NCI-H526 treated with DMSO at 0.1 percent for 48 hours (cell line): ENCODE data around the gene TAF9B.
A peak's percentile ranks its signal among the peaks of the same experiment; 100 is the strongest.
"Not testable (repeated sequence)": the region's sequence is repeated elsewhere in the genome, so short reads cannot be mapped to it uniquely, and the experiment has no call there.

Experiments used
- DNase-seq: peaks from one replicate; lab custom pipeline; 2025; lab: John Stamatoyannopoulos, UW

TAF9B gene

GRCh38 chrX:78116365-78116764, 23.1 kb downstream of the TAF9B start:
- no peak for DNase-seq

GRCh38 chrX:78111140-78111931, 28.1 kb downstream of the TAF9B start:
- no peak for DNase-seq

DNA sequence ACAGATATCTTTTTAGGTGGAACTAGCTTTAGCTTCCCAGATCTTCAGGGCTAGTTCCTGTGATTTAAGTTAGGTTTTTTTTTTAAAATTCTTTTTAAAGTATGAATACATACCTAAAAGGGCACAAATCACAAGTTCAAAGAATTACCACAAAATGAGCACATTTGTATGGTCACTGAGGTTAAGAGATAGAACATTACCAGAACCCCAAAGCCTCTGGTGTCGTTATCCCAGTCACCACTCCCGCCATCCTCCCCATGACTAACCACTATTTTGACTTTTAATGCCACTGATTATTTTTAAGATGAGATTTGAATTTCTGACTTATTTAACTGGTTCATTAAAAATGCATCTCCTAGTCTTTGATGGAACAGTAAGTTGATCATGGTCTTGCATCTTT, 30.0 kb downstream of the TAF9B start:
- DNase-seq: no peak

GRCh38 chrX:78106651-78106986, 32.8 kb downstream of the TAF9B start:
- DNase-seq: no peak

GRCh38 chrX:78105944-78106650, 33.4 kb downstream of the TAF9B start:
- no peak for DNase-seq

GRCh38 chrX:78104447-78105176, 34.8 kb downstream of the TAF9B start:
- DNase-seq: peak; percentile 48

DNA sequence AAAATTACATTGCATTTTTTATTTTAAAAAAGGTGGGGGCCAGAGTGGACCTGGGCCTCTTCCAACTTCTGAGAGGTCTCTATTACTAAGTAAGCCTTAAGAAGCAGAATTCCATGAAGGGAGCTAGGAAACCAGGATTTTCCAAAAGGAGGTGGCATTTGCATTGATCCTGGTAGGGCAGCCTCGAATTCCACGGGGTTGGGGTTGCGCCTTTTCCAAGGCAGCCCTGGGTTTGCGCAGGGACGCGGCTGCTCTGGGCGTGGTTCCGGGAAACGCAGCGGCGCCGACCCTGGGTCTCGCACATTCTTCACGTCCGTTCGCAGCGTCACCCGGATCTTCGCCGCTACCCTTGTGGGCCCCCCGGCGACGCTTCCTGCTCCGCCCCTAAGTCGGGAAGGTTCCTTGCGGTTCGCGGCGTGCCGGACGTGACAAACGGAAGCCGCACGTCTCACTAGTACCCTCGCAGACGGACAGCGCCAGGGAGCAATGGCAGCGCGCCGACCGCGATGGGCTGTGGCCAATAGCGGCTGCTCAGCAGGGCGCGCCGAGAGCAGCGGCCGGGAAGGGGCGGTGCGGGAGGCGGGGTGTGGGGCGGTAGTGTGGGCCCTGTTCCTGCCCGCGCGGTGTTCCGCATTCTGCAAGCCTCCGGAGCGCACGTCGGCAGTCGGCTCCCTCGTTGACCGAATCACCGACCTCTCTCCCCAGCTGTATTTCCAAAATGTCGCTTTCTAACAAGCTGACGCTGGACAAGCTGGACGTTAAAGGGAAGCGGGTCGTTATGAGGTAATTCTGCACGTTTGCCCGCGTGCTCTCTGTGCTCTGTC, 35.6 kb downstream of the TAF9B start, which contains the start of gene PGK1:
Gene PGK1 (plus strand): TSS at position 626 of the 824 bp plus-strand sequence. CDS start 93 bp downstream, at position 719.
- DNase-seq: peak; percentile 84

DNA sequence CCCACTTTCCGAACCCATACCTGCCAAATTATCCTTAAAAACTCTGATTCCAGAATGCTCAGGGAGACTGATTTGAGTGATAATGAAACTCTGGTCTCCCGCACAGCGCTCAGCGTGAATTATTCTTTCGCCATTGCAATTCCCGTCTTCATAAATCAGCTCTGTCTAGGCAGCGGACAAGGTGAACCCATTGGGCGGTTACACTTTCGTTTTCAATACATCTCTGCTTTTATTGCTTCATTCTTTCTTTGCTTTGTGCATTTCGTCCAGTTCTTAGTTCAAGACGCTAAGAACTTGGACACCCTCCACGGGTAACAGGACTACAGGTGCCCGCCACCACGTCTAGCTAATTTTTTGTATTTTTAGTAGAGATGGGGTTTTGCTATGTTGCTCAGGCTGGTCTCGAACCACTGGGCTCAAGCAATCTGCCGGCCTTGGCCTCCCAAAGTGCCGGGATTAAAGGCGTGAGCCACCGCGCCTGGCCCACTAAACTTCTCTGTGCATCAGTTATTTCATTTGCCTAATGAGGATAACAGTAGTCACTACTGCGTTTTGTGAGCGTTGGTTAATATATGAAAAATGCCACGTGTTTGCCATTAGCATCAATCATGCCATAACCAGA, 36.3 kb downstream of the TAF9B start:
- DNase-seq: no peak

- DNase-seq: no peak
Observed at GRCh38 chrX:78102091-78102490, 37.4 kb downstream of the TAF9B start.

DNA sequence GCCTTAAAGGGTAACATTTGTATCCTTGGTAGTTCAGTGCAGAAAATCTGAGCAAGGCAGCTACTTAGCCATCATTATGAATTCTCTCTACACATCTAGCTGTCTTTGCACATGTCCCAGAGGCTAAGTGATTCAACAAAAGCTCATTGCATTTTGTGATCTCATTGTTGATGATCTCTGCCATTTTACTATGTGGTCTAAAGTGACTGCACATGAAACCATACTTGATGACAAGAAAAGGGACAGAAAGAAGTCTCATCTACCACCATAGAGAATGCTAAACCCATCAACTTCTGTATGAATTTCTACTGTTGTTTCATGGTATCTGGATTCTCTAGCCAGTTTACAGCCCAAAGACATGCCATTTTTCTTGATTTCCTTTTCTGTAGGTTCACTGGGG, 41.3 kb downstream of the TAF9B start:
- DNase-seq: no peak

GRCh38 chrX:78092296-78092695, 47.2 kb downstream of the TAF9B start:
- no peak for DNase-seq

DNA sequence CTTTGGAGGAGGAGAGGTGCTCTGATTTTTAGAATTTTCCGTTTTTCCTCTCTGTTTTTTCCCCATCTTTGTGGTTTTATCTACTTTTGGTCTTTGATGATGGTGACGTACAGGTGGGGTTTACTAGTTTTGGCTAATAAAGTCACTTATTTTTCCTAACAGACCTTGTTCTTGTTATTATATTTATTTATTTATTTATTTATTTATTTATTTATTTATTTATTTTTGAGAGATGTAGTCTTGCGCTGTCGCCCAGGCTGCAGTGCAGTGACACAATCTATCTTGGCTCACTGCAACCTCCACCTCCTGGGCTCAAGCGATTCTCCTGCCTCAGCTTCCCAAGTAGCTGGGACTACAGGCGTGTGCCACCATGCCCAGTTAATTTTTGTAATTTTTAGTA, 58.0 kb downstream of the TAF9B start:
- DNase-seq: not testable (repeated sequence)
